GM21423 (cell line): ENCODE results near the gene FRMPD4.
A peak's percentile ranks its signal among the peaks of the same experiment; 100 is the strongest.

ENCODE experiments used
- ATAC-seq: cut with Tn5 transposase; IDR thresholded peaks from one replicate; pipeline ENCODE4 v1.9.1; 2021; ENCODE audit warnings: mild to moderate bottlenecking, moderate library complexity; ENCODE audit not compliant: unreplicated experiment

FRMPD4 gene

GRCh38 chrX:12716574-12716973 is 578.3 kb downstream of the FRMPD4 start:
- ATAC-seq: no peak

- no peak for ATAC-seq
Measured at GRCh38 chrX:12719837-12720236, 581.6 kb downstream of the FRMPD4 start.

- ATAC-seq: no peak
Measured at GRCh38 chrX:12721042-12721441, 582.8 kb downstream of the FRMPD4 start.

- ATAC-seq: no peak
Measured at GRCh38 chrX:12722314-12722713, 584.0 kb downstream of the FRMPD4 start.

- ATAC-seq: no peak
Measured at GRCh38 chrX:12741416-12741815, 603.1 kb downstream of the FRMPD4 start.

GRCh38 chrX:12747433-12747832 is 609.2 kb downstream of the FRMPD4 start:
- ATAC-seq: no peak

GRCh38 chrX:12751887-12752286 is 613.6 kb downstream of the FRMPD4 start:
- no peak for ATAC-seq

GRCh38 chrX:12753366-12753765 is 615.1 kb downstream of the FRMPD4 start:
- ATAC-seq: no peak

GRCh38 chrX:12758291-12758690 is 620.0 kb downstream of the FRMPD4 start:
- no peak for ATAC-seq

- no peak for ATAC-seq
Measured at GRCh38 chrX:12767856-12768255, 629.6 kb downstream of the FRMPD4 start.

- no peak for ATAC-seq
Measured at GRCh38 chrX:12768491-12768890, 630.2 kb downstream of the FRMPD4 start.

- ATAC-seq: no peak
Measured at GRCh38 chrX:12770440-12770839, 632.2 kb downstream of the FRMPD4 start.

- ATAC-seq: peak; percentile 99
Measured at GRCh38 chrX:12771445-12772069, 633.3 kb downstream of the FRMPD4 start.
